ENCODE measurements around the gene VAMP1.

The VAMP1 gene

GRCh38 chr12:6507102-6507998 is 36.9 kb upstream of the VAMP1 start (continued):
- no peak for TF ChIP-seq ZBTB49 (tag by site-specific recombination; IDR thresholded peaks at IDR 0.05; ENCODE audit: low read depth)
- TF ChIP-seq GLIS1 (tag by site-specific recombination; IDR thresholded peaks at IDR 0.05) = no peak
- 0 out of 2 replicates have a peak, but pooled peaks have one; percentile 13 for TF ChIP-seq SP7 (tag by site-specific recombination; IDR thresholded peaks at IDR 0.05)
- TF ChIP-seq SETDB1 (IDR thresholded peaks at IDR 0.05; ENCODE audit: insufficient read length, low read length) = no peak
- no peak for TF ChIP-seq HOXD13 (CRISPR knock-in tag; IDR thresholded peaks at IDR 0.05; ENCODE audit: borderline replicate concordance)
- TF ChIP-seq OVOL3 (tag by site-specific recombination; IDR thresholded peaks at IDR 0.05) = no peak
- TF ChIP-seq ZNF776 (tag by site-specific recombination; IDR thresholded peaks at IDR 0.05; ENCODE audit: borderline replicate concordance) = no peak
- no peak for TF ChIP-seq ZNF335 (tag by site-specific recombination; conservative IDR thresholded peaks at IDR 0.05)
- no peak for TF ChIP-seq ZFP41 (tag by site-specific recombination; IDR thresholded peaks at IDR 0.05; ENCODE audit: borderline replicate concordance)
- TF ChIP-seq ZNF530 (tag by site-specific recombination; IDR thresholded peaks at IDR 0.05; ENCODE audit: low read depth) = no peak
- no peak for TF ChIP-seq ZNF221 (tag by site-specific recombination; IDR thresholded peaks at IDR 0.05; ENCODE audit: borderline replicate concordance)
- TF ChIP-seq ZNF768 (tag by site-specific recombination; IDR thresholded peaks at IDR 0.05) = no peak
- TF ChIP-seq HIC1 (tag by site-specific recombination; IDR thresholded peaks at IDR 0.05) = no peak
- no peak for TF ChIP-seq ZNF10 (tag by site-specific recombination; IDR thresholded peaks at IDR 0.05)
- peak; percentile 93 for TF ChIP-seq PRDM1 (tag by site-specific recombination; IDR thresholded peaks at IDR 0.05)
- TF ChIP-seq SALL2 (tag by site-specific recombination; IDR thresholded peaks at IDR 0.05; ENCODE audit: borderline replicate concordance) = no peak
- TF ChIP-seq ZSCAN18 (tag by site-specific recombination; IDR thresholded peaks at IDR 0.05) = no peak
- TF ChIP-seq ZNF148 (tag by site-specific recombination; IDR thresholded peaks at IDR 0.05; ENCODE audit: borderline replicate concordance) = no peak
- TF ChIP-seq RBAK (tag by site-specific recombination; IDR thresholded peaks at IDR 0.05) = no peak
- no peak for TF ChIP-seq ZNF280C (tag by site-specific recombination; IDR thresholded peaks at IDR 0.05)
- no peak for TF ChIP-seq YY1 (tag by site-specific recombination; IDR thresholded peaks at IDR 0.05)
- TF ChIP-seq PBX3 (CRISPR knock-in tag; IDR thresholded peaks at IDR 0.05) = no peak
- TF ChIP-seq KLF16 (tag by site-specific recombination; IDR thresholded peaks at IDR 0.05) = no peak
- no peak for TF ChIP-seq ZNF488 (tag by site-specific recombination; IDR thresholded peaks at IDR 0.05)
- TF ChIP-seq WT1 (tag by site-specific recombination; IDR thresholded peaks at IDR 0.05) = 0 out of 2 replicates have a peak, but pooled peaks have one; percentile 6
- TF ChIP-seq ZNF843 (tag by site-specific recombination; IDR thresholded peaks at IDR 0.05) = no peak
